HEK293 (cell line): ENCODE data around the gene PNCK.

Experiments
- CTCF ChIA-PET: fragments of 350-600 bp; formaldehyde crosslinking; extraction: SDS; loops from one replicate; lab custom pipeline; 2021; ENCODE audit warnings: antibody characterized with exemption; lab: Yijun Ruan, JAX
- POLR2A ChIA-PET: fragments of 300-600 bp; formaldehyde crosslinking; extraction: SDS; loops from one replicate; lab custom pipeline; 2020; ENCODE audit warnings: antibody characterized with exemption, inconsistent platforms; lab: Yijun Ruan, JAX
- H3K27ac ChIP-seq: fragments of 200-500 bp; sonication (Bioruptor generic); 2 replicates; pipeline ENCODE4 v1.5.1; 2014; ENCODE audit warnings: low read depth, low read length, control low read depth, inconsistent platforms; ENCODE audit errors: extremely low read depth
- H3K36me3 ChIP-seq, 2 experiments: fragments of 200-500 bp in 1 of 2; sonication (Bioruptor generic) in 1 of 2; 1 replicate in 1 of 2; 2 replicates in 1 of 2; pipeline ENCODE4 v1.5.1; 2014 to 2017; ENCODE audit warnings: inconsistent platforms in 2 of 2, low read length in 2 of 2; ENCODE audit not compliant: control insufficient read depth in 2 of 2, insufficient read depth in 1 of 2
- H3K4me1 ChIP-seq: fragments of 200-500 bp; sonication (Bioruptor generic); 2 replicates; pipeline ENCODE4 v1.5.1; 2014; ENCODE audit warnings: mild to moderate bottlenecking, low read length, inconsistent platforms; ENCODE audit not compliant: control insufficient read depth, insufficient read depth
- H3K4me3 ChIP-seq: 2 replicates; pipeline ENCODE4 v1.5.1; 2011; ENCODE audit warnings: low read depth, mild to moderate bottlenecking, control low read depth, low read length, moderate library complexity
- H3K9me3 ChIP-seq: fragments of 200-500 bp; sonication (Bioruptor generic); 2 replicates; pipeline ENCODE4 v1.5.1; 2014; ENCODE audit warnings: low read depth, low read length, inconsistent platforms; ENCODE audit not compliant: control insufficient read depth, insufficient read depth
- EGR2 ChIP-seq: fragments of 450-650 bp; formaldehyde crosslinking; IDR thresholded peaks from 2 replicates; pipeline ENCODE4 v1.5.1; 2016; ENCODE audit warnings: low read depth, missing biosample characterization, missing genetic modification characterization
- HOXC10 ChIP-seq: sonication (generic); formaldehyde crosslinking; IDR thresholded peaks from 2 replicates; pipeline ENCODE4 v1.8.1; 2023; ENCODE audit warnings: mild to moderate bottlenecking, missing genetic modification reagents
- PRDM1 ChIP-seq: fragments of 450-650 bp; formaldehyde crosslinking; IDR thresholded peaks from 2 replicates; pipeline ENCODE4; 2016; ENCODE audit warnings: missing biosample characterization, missing genetic modification characterization
- ZFHX2 ChIP-seq: fragments of 450-650 bp; formaldehyde crosslinking; conservative IDR thresholded peaks from 2 replicates; pipeline ENCODE4 v1.5.1; 2016; ENCODE audit warnings: missing biosample characterization, missing genetic modification characterization
- ZNF174 ChIP-seq: fragments of 450-650 bp; formaldehyde crosslinking; IDR thresholded peaks from 2 replicates; pipeline ENCODE4 v1.5.0; 2017; ENCODE audit warnings: missing biosample characterization, mild to moderate bottlenecking, missing genetic modification characterization
- ZNF398 ChIP-seq: fragments of 450-650 bp; formaldehyde crosslinking; IDR thresholded peaks from 2 replicates; pipeline ENCODE4 v1.5.1; 2017; ENCODE audit warnings: missing biosample characterization, missing genetic modification characterization
- ZNF513 ChIP-seq: fragments of 450-650 bp; IDR thresholded peaks from 2 replicates; pipeline ENCODE4 v1.5.1; 2018; ENCODE audit warnings: missing biosample characterization, missing genetic modification characterization
- ZNF544 ChIP-seq: fragments of 450-650 bp; formaldehyde crosslinking; IDR thresholded peaks from 2 replicates; pipeline ENCODE4 v1.5.0; 2017; ENCODE audit warnings: missing biosample characterization, missing genetic modification characterization
- ZNF791 ChIP-seq: fragments of 450-650 bp; formaldehyde crosslinking; IDR thresholded peaks from 2 replicates; pipeline ENCODE4 v1.5.1; 2016; ENCODE audit warnings: missing biosample characterization, missing genetic modification characterization
- TF ChIP-seq, protein P1 (sequence below): fragments of 450-650 bp; formaldehyde crosslinking; IDR thresholded peaks from 2 replicates; pipeline ENCODE4 v1.5.1; 2016; ENCODE audit warnings: missing biosample characterization, missing genetic modification characterization
- TF ChIP-seq, protein P2 (sequence below): sonication (generic); formaldehyde crosslinking; IDR thresholded peaks from 2 replicates; pipeline ENCODE4 v1.8.1; 2022; ENCODE audit warnings: mild to moderate bottlenecking, moderate library complexity, missing genetic modification reagents
- TF ChIP-seq, protein P3 (sequence below): fragments of 450-650 bp; formaldehyde crosslinking; IDR thresholded peaks from 2 replicates; pipeline ENCODE4 v1.5.1; 2016; ENCODE audit warnings: missing biosample characterization, missing genetic modification characterization
- TF ChIP-seq, protein P4 (sequence below): fragments of 450-650 bp; formaldehyde crosslinking; IDR thresholded peaks from 2 replicates; pipeline ENCODE4 v1.5.1; 2016; ENCODE audit warnings: missing biosample characterization, missing genetic modification characterization

The PNCK gene

DNA sequence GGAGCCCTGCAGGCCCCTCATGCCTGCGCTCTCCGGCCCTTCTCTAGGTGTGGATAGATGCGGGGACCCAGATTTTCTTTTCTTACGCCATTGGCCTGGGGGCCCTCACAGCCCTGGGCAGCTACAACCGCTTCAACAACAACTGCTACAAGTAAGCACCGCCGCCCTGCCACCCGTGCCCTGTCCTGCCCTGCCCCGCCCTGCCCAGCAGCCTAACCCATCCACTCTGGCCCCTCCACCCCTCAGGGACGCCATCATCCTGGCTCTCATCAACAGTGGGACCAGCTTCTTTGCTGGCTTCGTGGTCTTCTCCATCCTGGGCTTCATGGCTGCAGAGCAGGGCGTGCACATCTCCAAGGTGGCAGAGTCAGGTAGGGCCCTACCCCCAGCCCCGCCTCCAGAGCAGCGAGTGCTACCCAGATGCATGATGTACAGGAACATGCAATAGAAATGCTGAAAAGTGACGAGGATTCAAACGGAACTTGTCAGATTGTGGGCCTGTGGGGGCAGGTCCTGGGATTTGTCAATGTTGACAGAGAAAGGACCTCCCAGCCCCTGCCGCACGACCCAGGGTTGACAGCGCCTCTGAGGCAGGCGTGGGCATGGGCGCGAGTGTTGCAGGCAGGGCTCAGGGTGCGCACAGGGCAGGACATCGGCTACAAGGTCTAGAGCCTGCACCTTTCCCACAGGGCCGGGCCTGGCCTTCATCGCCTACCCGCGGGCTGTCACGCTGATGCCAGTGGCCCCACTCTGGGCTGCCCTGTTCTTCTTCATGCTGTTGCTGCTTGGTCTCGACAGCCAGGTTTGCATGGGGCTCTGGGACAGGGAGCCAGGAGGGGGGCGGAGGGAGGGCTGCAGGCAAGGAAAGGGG is 19.8 kb upstream of the PNCK start (continued):
- no peak for TF ChIP-seq ZNF513 (tag by site-specific recombination)
- TF ChIP-seq, protein P1, sequence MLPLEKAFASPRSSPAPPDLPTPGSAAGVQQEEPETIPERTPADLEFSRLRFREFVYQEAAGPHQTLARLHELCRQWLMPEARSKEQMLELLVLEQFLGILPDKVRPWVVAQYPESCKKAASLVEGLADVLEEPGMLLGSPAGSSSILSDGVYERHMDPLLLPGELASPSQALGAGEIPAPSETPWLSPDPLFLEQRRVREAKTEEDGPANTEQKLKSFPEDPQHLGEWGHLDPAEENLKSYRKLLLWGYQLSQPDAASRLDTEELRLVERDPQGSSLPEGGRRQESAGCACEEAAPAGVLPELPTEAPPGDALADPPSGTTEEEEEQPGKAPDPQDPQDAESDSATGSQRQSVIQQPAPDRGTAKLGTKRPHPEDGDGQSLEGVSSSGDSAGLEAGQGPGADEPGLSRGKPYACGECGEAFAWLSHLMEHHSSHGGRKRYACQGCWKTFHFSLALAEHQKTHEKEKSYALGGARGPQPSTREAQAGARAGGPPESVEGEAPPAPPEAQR (tag by site-specific recombination) = no peak
- TF ChIP-seq, all 188 proteins: peak for 4

GRCh38 chrX:153692611-153693156 is 19.1 kb upstream of the PNCK start:
- CTCF ChIA-PET = interaction anchor here (1.8 kb wide), 1 partner anchor 16 kb away, joined by 4 read pairs; no protein-coding TSS in a partner anchor
- H3K4me1 ChIP-seq = no peaks in the 10 kb centered on the region
- peak overlapping the region; percentile 46; the same call in 1 of the 2 replicates for H3K27ac ChIP-seq
- TF ChIP-seq ZFHX2 (peak; percentile 90), ZNF791 (no peak), EGR2 (tag by site-specific recombination) (peak; percentile 90), ZNF398 (peak; percentile 43), ZNF544 (tag by site-specific recombination) (no peak)
- TF ChIP-seq, protein P2, sequence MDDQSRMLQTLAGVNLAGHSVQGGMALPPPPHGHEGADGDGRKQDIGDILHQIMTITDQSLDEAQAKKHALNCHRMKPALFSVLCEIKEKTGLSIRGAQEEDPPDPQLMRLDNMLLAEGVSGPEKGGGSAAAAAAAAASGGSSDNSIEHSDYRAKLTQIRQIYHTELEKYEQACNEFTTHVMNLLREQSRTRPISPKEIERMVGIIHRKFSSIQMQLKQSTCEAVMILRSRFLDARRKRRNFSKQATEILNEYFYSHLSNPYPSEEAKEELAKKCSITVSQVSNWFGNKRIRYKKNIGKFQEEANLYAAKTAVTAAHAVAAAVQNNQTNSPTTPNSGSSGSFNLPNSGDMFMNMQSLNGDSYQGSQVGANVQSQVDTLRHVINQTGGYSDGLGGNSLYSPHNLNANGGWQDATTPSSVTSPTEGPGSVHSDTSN (CRISPR knock-in tag) = no peak
- H3K36me3 ChIP-seq = peaks cover 0 to 74% of the 10 kb centered on the region in 2 experiments; a peak in 1 of 3 replicates
- no peaks in the 10 kb centered on the region for H3K9me3 ChIP-seq
- POLR2A ChIA-PET = no interaction called here
- no peak overlapping the region for H3K4me3 ChIP-seq

GRCh38 chrX:153692003-153692402 is 18.4 kb upstream of the PNCK start:
- no peaks in the 10 kb centered on the region for H3K9me3 ChIP-seq
- TF ChIP-seq HOXC10 (CRISPR knock-in tag) = 0 out of 2 replicates have a peak, but pooled peaks have one; percentile 77
- no peak for TF ChIP-seq PRDM1 (tag by site-specific recombination)
- TF ChIP-seq, protein P3, sequence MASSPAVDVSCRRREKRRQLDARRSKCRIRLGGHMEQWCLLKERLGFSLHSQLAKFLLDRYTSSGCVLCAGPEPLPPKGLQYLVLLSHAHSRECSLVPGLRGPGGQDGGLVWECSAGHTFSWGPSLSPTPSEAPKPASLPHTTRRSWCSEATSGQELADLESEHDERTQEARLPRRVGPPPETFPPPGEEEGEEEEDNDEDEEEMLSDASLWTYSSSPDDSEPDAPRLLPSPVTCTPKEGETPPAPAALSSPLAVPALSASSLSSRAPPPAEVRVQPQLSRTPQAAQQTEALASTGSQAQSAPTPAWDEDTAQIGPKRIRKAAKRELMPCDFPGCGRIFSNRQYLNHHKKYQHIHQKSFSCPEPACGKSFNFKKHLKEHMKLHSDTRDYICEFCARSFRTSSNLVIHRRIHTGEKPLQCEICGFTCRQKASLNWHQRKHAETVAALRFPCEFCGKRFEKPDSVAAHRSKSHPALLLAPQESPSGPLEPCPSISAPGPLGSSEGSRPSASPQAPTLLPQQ (tag by site-specific recombination) = no peak
- no peak for TF ChIP-seq ZNF174 (tag by site-specific recombination)
- TF ChIP-seq, protein P4, sequence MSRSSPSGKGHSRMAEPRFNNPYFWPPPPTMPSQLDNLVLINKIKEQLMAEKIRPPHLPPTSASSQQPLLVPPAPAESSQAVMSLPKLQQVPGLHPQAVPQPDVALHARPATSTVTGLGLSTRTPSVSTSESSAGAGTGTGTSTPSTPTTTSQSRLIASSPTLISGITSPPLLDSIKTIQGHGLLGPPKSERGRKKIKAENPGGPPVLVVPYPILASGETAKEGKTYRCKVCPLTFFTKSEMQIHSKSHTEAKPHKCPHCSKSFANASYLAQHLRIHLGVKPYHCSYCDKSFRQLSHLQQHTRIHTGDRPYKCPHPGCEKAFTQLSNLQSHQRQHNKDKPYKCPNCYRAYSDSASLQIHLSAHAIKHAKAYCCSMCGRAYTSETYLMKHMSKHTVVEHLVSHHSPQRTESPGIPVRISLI (tag by site-specific recombination) = no peak
- CTCF ChIA-PET = interaction anchor here (1.8 kb wide), 1 partner anchor 17 kb away, joined by 4 read pairs; no protein-coding TSS in a partner anchor
- H3K4me3 ChIP-seq = no peak overlapping the region
- peak overlapping the region; percentile 46; the same call in 1 of the 2 replicates for H3K27ac ChIP-seq
- H3K4me1 ChIP-seq = no peaks in the 10 kb centered on the region
- peaks cover 0 to 69% of the 10 kb centered on the region in 2 experiments; a peak in 1 of 3 replicates for H3K36me3 ChIP-seq
- POLR2A ChIA-PET = no interaction called here
